ENCODE results near the gene NAT14.

Gene NAT14

DNA sequence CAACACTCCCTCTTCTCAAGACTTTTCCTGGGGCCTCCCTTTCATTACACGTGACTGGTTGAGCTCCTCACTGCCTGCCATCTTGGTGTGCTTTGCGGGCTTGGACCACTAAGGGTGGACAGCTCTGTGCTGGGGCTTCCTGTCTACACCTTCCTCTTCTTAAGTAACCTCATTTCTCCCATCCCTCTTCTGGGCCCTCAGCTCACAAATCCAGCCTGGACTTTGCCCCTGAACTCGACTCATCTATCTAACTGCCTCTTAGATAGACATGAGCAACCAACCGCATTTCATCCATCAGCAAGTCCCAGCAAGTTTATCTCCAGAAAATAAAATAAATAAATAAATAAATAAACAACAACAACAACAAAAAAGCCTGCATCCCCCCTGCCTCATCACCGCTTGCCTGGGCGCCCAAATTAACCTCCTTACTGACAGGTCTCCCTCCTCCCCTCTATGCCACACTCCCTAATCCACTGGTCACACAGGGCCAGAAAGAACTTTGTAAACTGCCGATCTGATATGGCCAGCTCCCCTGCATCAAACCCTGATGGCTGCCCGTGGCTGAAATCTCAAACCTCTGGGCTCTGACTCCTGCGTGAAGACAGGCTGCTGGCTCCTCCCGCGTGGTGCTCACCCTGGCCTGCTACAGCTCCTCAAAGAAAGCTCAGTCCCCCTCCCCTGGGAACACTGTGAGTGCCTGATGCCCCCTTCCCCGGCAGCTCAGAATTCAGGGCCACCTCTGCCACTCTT is 31.3 kb upstream of the NAT14 start:
- DNase-seq, result no peak

DNA sequence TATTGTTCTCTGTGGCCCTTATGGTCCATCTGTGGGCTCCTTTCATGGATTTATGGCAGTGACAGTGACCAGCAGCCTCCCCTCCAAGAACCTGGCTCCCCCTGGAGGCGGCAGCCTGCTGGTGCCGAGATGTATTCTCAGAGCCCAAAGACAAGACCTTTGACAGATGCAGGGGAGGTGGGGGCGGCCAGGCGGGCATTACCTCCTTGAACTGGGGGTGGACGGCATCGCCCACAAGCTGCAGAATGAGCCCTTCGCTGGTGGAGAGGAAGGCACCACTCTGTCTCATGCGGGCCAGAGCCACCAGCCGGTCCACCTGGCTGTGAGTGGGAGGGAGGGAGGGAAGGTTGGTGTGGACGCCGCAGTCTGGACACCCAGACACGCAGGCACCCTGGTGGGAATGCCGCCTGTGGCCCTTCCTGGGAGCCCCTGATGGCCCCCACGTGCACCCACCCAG is 30.2 kb upstream of the NAT14 start:
- peak; percentile 28 for DNase-seq

DNA sequence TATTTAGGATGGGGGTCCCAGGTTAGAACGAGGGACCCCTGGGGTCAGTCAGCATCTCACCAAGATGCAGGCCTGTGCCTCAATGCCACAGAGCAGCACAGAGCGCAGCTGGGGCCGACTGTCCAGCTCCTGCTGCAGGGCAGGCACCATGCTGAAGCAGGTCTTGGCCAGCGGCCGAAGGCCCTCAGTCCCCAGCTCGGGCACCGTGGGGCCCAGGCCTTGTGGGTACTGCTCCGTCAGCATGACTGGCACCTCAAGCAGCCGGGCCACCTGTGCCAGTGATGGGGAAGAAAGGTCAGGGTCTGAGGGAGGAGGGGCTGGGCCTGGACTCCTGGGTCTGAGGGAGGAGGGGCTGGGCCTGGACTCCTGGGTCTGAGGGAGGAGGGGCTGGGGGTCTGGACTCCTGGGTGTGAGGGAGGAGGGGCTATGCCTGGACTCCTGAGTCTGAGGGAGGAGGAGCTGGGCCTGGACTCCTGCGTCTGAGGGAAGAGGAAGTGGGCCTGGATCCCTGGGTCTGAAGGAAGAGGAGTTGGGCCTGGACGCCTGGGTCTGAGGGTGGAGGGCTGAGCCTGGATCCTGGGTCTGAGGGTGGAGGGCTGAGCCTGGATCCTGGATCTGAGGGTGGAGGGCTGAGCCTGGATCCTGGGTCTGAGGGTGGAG is 29.3 kb upstream of the NAT14 start:
- DNase-seq, result no peak

DNA sequence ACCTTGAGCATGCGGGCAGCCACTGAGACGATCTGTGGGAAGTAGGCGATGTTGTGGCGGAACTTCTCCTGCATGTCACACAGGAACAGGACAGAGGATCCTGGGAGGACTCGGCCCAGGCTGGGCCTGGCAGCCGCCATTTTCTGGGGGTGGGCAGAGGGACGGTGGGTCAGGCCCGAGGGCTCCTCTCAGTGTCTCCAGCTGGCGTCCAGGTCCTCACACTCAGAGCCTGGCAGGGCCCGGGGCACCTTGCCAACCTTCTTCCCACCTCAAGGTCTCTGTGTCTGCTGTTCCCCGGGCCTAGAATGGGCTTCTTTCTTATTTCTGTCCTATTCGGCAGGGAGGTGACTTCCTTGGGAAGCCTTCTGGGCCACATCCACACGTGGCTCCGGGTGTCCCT is 28.6 kb upstream of the NAT14 start:
- no peak for DNase-seq

DNA sequence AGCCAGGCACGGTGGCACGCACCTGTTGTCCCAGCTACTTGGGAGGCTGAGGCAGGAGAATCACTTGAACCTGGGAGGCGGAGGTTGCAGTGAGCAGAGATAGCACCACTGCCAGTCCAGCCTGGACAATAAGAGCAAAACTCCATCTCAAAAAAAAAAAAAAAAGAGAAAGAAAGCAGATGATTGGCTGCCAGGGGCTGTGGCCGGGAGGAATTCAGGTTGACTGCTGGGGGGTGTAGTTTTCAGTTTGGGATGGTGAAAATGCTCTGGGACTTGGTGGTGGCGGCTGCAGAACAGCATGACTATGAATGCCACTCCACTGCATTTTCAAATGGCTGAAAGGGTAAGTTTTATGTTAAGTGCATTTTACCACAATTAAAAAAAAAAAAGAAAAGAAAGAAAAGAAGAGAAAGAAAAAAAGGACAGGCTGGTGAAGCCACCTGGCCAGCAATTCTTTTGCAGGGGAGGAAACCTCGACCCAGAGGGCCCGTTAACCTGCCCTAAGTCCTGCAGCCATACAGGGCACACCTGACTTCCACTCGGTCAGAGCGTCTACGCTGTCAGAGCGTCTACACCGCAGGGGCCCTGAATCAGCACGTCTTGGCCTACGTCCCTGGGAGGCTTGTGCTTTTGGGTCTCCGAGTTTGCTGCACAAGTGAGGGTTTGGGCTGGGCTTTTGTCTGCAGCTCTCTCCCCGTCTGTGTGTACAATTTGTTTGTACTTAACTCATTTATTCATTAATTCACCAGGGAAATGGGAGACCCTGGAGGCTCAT is 27.1 kb upstream of the NAT14 start:
- DNase-seq, result no peak

DNA sequence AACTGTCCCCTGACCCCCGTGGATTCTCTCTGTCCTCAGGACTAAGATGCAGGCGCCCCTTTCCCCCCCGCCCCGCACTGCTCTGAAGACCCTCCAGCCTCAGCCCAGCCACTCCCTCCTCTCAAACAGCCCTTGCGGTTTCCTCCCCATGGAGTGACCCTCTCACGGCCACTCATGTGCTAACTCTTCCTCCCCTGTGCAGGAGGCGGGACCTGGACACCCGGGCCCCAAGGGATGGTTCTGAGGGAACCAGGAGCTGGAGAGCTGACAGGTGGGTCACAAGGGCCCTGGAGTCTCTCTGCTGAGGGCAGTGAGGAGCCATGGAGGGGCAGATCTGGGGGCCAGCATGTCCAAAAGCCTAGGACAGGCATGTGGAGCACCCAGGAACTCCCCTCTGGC is 25.4 kb upstream of the NAT14 start:
- DNase-seq, result no peak

DNA sequence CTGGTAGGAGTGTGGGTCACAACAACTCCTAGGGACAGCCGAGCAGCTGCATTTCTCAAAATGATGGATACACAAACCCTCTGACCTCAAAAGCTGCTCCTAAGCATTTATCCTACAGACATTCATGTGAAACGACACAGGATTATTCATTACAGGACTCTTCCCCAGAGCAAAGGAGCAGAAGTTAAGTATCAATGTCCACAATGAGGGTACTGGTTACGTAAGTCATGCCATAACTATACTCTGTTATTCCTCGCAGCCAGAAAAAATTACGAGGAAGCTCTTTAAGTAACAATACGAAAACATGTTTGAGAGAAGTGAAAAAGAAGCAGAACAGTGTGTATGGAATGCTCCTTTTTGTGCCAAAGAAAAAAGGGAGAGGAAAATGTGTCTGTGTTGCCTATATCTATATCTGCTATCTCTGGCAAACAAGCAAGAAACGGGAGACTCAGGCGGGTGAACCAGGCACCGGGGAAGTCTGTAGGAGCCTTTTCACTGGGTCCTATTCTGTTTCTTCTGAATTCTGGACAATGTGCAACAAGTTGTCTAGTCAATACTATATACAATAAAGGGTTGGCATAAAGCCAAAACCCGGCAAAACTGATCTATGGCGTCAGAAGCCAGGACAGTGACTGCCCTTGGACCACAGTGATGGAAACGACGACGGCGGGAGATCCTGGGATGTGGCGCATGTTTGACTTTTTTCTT is 24.9 kb upstream of the NAT14 start:
- DNase-seq, result no peak

DNA sequence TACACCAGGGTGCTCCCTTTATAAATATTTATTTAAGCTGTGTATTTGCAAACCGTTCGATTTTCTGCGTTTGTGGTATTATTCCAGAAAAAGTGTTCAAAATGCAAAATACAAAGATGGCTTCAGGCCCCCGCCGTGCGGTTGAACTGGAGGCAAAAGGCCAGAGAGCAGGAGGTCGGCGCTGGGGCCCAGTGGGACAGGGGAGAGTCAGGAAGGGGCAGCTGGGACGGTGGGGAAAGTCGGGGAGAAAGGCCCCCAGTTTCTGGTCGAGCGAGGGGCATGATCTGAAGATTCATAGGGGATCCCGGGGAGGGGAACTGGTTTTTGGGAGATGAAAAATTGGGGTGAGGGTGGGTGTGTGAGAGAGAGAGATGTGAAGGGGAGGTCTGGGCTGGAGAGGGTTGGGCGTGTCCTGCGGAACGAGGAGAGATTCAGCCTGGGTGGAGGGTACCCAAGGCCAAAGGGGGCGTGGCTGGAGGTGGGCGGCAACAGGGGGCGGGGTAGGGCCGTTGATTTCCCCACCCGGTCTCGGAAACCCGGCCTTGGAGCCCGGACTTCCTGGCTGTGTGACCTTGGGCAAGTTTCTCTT is 24.2 kb upstream of the NAT14 start:
- no peak for DNase-seq

DNA sequence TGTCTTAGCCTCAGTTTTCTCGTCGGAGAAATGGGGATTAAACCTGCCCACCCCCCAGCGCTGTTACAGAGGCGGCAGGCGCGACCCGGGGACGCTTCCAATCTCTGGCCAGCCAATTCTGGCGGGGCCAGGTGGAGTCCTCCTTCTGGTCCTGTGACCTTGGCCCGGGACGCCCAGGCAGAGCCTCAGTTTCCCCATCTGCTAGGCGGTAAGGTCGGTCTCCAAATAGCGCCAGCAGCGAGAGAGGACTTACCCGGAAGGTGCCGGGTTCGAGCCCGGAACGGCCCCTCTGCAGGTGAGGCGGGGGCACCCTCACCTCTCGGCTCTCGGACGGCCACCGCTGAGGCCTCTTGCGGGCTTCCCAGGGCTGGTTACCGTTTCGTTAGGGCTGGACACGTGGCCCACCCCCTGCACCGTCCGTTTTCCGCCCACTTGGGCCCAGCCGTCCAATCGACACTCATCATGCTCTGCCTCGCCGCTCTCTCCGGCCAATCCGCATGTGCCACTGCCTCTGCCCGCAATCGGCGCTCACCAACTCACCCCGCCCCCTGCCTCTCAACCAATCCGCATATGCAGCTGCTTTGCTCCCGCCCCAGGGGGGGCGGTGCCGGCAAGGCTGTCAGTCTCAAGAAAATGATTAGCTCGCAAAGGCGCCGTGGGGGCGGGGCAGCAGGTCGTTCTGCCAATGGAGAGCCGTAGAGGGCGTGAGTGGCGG is 23.6 kb upstream of the NAT14 start, which contains the start of gene ISOC2:
ISOC2 (minus strand) TSS at position 384 of the 715 bp plus-strand sequence. CDS start 5,156 bp downstream, outside the sequence.
- DNase-seq, result peak; percentile 100

DNA sequence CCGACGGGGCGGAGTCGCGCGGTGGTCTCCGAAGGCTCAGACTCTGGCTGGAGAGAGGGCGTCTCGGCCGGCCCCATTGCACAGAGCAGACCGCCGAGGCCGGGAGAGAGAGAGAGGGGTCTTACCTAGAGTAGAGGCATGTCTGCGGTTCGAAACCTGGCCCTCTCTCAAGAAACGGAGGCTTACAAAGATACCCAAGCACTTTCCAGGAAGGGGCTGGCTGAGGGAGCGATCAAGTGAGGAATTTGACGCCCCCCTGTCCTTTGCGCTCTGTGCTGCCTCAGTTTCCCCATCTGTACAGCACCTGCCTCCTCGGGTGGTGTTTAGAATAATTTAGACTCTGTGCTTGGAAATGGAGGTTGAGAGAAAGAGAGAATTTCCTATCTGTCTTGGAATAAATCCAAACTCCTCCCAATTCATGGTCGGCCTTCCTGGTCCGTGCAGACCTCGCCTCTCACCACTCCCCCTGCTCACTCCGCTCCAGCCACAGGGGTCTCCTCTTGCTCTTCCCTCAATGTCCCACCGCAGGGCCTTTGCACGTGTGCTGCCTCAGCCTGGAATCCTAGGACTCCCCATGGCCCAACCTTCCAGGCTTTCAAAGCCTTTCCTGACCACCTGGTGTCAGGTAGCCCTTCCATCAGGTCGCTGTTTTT is 22.9 kb upstream of the NAT14 start:
- no peak for DNase-seq

DNA sequence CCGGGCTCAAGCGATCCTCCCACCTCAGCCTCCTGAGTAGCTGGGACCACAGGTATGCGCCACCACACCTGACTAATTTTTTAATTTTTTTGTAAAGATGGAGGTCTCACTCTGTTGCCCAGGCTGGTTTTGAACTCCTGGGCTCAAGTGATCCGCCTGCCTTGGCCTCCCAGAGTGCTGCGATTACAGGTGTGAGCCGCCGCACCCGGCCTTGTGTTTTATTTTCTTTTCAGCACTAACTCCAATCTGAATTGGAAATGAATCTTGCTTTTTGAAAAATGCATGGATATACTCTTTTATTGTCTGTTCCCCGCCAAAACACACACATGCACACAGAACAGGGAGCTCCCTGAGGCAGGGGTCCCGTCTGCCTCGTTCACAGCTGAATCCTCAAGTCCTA is 22.3 kb upstream of the NAT14 start:
- DNase-seq, result no peak

DNA sequence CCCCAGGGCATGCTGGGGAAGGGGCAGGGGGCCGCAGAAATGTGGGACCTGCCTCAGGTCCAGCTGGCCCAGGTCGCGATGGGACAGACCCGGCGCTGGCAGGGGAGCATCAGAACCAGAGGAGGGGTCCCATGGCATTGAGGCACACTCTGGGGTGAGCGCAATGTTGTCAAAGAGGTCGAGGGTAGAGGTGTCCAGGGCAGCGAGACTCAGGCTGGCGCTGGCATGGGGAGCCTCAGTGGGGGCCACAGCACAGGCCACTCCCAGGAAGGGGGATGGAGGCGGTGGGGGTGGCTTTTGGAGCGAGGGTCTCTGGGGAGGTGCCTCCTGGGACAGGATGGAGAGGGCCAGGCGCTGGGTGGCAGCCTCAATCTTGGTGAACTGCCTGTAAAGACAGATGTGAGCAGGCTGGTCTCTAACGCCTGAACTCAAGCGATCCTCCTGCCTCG is 21.4 kb upstream of the NAT14 start:
- no peak for DNase-seq

DNA sequence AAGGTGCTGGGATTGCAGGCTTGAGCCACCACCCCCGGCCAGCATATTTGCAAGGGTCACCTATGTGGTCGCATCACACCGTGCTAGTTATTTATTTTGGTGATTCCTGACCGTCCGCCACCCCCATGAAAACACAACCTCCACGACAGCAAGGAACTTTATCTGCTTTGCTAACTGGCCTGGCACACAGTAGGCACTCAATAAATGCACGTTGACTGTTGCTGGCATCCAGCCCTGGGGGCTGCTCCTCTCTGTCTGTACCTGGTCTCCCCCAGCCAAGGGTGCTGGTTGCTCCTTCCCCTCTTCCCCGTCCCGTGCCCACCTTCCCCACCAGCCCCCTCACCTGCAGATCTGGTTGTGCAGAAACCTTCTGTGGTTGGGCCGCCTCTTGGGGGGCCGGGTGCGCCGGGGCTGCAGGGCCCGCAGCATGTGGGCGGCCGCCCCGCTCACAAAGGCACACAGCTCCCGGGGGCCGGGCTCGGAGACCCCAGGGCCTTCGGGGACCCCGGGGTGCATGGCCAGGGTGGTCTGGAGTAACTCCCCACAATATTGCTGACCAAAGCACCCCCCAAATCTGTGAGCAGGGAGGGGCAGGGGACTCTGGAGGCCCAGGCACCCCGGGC is 20.8 kb upstream of the NAT14 start:
- no peak for DNase-seq

DNA sequence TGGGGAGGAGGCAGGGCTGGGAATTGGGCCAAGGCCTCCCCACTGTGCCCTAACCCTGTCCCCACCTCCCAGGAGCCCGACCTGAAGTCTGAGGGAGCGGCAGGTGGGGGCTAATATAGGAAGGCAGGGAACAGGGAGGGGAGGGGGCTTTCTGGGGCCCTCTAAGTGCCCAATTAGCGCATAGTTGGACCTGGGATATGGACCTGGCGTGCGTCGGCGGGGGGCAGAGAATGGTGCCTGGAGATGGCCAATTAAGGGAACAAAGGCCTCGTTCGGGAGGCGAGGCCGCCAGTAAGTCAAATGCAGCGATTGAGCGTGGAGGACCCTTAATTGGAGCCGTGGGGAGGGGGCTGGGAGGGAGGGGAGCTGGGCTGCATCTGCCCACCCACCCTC is 20.3 kb upstream of the NAT14 start, which contains the start of gene C19orf85:
C19orf85 (minus strand) TSS at position 90 of the 393 bp plus-strand sequence. CDS start 197 bp downstream, outside the sequence.
- DNase-seq, result no peak

DNA sequence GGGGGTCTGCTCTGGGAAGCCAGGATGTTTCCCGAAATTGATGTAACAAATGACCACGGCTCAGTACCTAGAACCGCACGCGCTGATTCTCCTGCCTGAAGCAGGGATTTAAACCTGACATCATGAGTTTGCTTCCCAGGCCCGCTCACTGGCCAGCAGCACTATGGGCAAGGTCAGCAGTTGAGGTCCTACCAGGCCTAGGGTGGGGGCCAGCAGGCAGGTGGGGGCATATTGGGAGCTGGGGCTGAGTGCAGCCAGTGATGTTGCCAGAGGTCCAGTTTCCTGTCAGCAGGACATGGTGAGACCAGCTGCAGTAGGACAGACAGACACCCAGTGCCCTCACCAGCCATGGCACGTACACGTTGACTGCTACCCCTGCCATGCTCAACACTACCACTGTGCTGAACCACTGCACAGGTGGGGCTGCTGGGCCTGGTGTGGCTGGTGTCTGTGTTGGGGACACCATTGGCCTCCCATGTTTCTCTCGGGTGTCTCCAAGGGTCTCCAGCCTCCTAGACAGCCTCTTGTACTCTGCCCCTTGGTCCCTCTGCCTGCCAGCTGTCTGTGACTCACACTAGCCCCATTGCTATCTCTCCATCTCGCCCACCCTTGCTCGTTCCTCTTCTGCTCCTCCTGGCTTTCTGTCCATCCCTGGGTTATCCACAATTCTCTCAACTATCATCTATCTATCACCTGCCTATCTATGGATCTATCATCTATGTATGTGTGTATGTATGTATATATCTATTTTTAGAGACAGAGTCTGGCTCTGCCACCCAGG is 19.3 kb upstream of the NAT14 start:
- no peak for DNase-seq

DNA sequence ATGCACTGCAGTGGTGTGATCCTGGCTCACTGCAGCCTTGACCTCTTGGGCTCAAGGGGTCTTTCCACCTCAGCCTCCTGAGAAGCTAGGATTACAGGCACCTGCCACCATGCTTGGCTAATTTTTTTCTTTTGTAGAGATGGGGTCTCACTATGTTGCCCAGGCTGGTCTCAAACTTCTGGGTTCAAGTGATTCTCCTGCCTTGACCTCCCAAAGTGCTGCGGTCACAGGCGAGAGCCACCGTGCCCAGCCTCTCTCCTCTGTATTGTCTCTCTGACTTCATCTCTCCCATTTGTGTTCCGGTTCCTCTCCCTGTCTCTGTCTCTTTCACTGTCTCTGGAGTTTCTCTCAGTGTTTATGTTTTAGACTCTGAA is 18.8 kb upstream of the NAT14 start:
- no peak for DNase-seq

DNA sequence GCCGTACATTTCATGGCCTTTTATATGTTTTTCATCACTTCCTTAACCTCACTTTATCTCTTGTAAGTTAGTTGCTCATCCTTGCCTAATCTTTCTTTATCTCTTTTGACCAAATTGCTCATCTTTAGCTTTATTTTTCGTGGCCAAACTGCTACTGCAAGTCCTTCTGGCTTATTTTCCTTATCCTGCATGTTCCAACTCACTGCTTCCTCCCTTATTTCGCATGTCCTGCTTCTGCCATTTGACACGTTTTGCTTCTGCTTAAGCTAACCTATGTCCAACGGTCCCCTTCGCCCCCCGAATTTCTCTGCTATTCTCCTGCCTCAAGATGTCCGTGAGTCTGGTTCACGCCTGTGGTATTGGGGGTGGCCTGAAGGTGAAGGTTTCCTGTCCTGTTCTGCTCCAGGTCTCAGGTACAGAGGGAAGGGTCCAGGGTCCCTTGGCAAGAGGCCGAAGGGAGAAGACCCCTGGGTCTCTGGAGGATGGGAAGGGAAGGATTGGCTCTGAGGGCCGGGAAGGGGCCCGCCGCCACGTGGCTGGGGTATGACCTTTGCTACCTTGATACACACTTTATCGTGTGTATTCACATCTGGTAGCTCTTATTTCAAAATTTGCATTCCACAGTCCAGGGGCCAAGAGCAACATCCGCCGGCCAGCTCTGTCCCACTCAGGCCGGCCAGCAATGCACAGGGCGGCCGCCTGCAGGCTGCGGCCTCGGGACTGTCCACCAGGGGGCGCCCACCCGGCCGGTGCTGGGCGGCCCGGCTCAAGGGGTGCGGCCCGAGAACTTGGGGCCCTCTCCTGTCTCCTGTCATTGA is 17.5 kb upstream of the NAT14 start:
- peak; percentile 77 for DNase-seq

DNA sequence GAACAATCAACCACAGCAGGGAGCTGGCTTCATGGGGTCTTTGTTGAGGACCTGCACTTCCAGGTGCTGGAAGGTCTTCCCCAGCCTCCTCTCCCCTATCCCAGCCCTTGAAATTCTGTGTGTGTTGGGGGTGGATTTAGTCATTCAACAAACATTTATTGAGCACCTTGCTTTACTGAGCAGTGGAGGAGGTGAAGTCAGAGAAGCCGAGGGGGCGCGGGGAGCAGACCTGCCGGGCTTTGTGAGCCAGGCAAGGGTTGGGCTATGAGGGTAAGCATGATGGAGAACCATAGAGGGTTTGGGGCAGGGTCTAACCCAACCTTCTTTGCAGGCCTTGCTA is 17.0 kb upstream of the NAT14 start:
- DNase-seq, result no peak

DNA sequence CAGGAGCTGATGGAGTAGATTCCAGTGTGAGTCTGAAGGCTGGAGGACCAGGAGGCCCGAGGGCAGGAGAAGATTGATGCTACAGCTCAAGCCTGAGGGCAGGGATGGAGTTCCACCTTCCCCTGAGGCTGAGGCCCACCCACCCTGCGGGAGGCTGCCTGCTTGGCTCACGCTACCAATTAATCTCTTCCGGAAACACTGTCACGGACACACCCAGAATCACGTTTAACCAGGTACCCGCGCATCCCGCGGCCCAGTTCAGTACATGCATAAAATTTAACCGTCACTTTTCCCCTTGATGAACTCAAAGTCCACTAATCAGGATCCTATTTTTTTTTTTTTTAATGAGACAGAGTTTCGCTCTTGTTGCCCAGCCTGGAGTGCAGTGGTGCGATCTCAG is 13.7 kb upstream of the NAT14 start:
- DNase-seq, result no peak

Data from T-helper 9 cell (primary cell).